SK-N-SH (cell line): ENCODE results near the gene MAGEA11. TPM values are rescaled to one million over a fixed set of nuclear protein-coding genes. Genes with fewer than 3 reads are reported as not detected.

Source experiments
- CTCF ChIA-PET: fragments of 300-600, 350-600 bp; formaldehyde crosslinking; extraction: SDS; loops from one replicate; lab custom pipeline; 2021; lab: Yijun Ruan, JAX
- POLR2A ChIA-PET: fragments of 350-600 bp; sonication (Branson Sonifier 250); formaldehyde crosslinking; extraction: SDS; loops from one replicate; lab custom pipeline; 2020; ENCODE audit warnings: antibody characterized with exemption, inconsistent platforms; lab: Yijun Ruan, JAX
- DNase-seq: peaks from one replicate; pipeline ENCODE4 v3.0.0; 2012
- H2AFZ ChIP-seq: fragments of 200-600 bp; sonication (generic); 2 replicates; pipeline ENCODE4 v1.8.1; 2016; ENCODE audit warnings: antibody characterized with exemption, mild to moderate bottlenecking, low read depth
- H3F3A ChIP-seq: fragments of 200-600 bp; sonication (generic); replicated peaks from 2 replicates; pipeline ENCODE3; 2016; ENCODE audit warnings: antibody characterized with exemption, mild to moderate bottlenecking; ENCODE audit not compliant: insufficient read depth
- H3K27ac ChIP-seq, 2 experiments: fragments of 200-500 bp in 1 of 2; fragments of 200-600 bp in 1 of 2; sonication (Bioruptor generic) in 1 of 2; sonication (generic), shearing (Covaris generic) in 1 of 2; 2 replicates each; pipeline versions ENCODE4 v1.5.1 to v1.6.1; 2014 to 2016; ENCODE audit warnings: low read depth in 2 of 2, inconsistent platforms in 1 of 2, low read length in 1 of 2, mild to moderate bottlenecking in 1 of 2, mixed read lengths in 1 of 2
- H3K27me3 ChIP-seq: fragments of 200-600 bp; sonication (generic), shearing (Covaris generic); 2 replicates; pipeline ENCODE4 v1.6.1; 2016; ENCODE audit warnings: mixed run types; ENCODE audit not compliant: insufficient read depth
- H3K36me3 ChIP-seq, 2 experiments: fragments of 200-500 bp in 1 of 2; fragments of 200-600 bp in 1 of 2; sonication (Bioruptor generic) in 1 of 2; sonication (generic) in 1 of 2; replicated peaks in 1 of 2; 2 replicates each; pipeline versions ENCODE3 to v1.5.1; 2014 to 2016; ENCODE audit warnings: low read length in 1 of 2, mild to moderate bottlenecking in 1 of 2; ENCODE audit not compliant: insufficient read depth in 2 of 2, control insufficient read depth in 1 of 2
- H3K4me1 ChIP-seq, 2 experiments: fragments of 200-500 bp in 1 of 2; fragments of 200-600 bp in 1 of 2; sonication (Bioruptor generic) in 1 of 2; sonication (generic), shearing (Covaris generic) in 1 of 2; 2 replicates each; pipeline versions ENCODE4 v1.5.1 to v1.6.1; 2014 to 2016; ENCODE audit warnings: low read depth in 1 of 2, low read length in 1 of 2, mixed run types in 1 of 2; ENCODE audit not compliant: insufficient read depth in 2 of 2, control insufficient read depth in 1 of 2
- H3K4me2 ChIP-seq: fragments of 200-600 bp; sonication (generic), shearing (Covaris generic); 2 replicates; pipeline ENCODE4 v1.6.1; 2017; ENCODE audit warnings: mixed run types
- H3K4me3 ChIP-seq, 2 experiments: fragments of 200-500 bp in 1 of 2; fragments of 200-600 bp in 1 of 2; sonication (Bioruptor generic) in 1 of 2; sonication (generic), shearing (Covaris generic) in 1 of 2; 2 replicates each; pipeline versions ENCODE4 v1.5.1 to v1.8.1; 2014 to 2016; ENCODE audit warnings: low read depth in 2 of 2, inconsistent platforms in 1 of 2, low read length in 1 of 2, mild to moderate bottlenecking in 1 of 2, mixed read lengths in 1 of 2, moderate library complexity in 1 of 2
- H3K79me2 ChIP-seq: fragments of 200-600 bp; sonication (generic); 2 replicates; pipeline ENCODE4 v1.8.1; 2017; ENCODE audit warnings: mild to moderate bottlenecking; ENCODE audit not compliant: insufficient read depth
- H3K9ac ChIP-seq: fragments of 200-600 bp; sonication (generic); 2 replicates; pipeline ENCODE4 v1.6.1; 2017; ENCODE audit warnings: mixed run types
- H3K9me2 ChIP-seq: fragments of 200-600 bp; sonication (generic); 2 replicates; pipeline ENCODE4 v1.6.1; 2017; ENCODE audit warnings: mixed run types
- H3K9me3 ChIP-seq: fragments of 200-600 bp; sonication (generic); 2 replicates; pipeline ENCODE4 v1.6.1; 2017; ENCODE audit warnings: mixed run types, mild to moderate bottlenecking, moderate library complexity
- H4K20me1 ChIP-seq: fragments of 200-600 bp; sonication (generic); 2 replicates; pipeline ENCODE4 v1.6.1; 2017; ENCODE audit warnings: mild to moderate bottlenecking, mixed run types; ENCODE audit not compliant: insufficient read depth
- ELF1 ChIP-seq: IDR thresholded peaks from 2 replicates; pipeline ENCODE4 v1.4.0; 2012
- FOXJ3 ChIP-seq: sonication (generic); formaldehyde crosslinking; IDR thresholded peaks from 2 replicates; pipeline ENCODE4 v1.5.1; 2020; ENCODE audit warnings: mild to moderate bottlenecking, missing genetic modification reagents
- FOXM1 ChIP-seq: IDR thresholded peaks from 2 replicates; pipeline ENCODE4 v1.4.0; 2012; ENCODE audit warnings: low read depth, mild to moderate bottlenecking
- GABPA ChIP-seq: IDR thresholded peaks from 2 replicates; pipeline ENCODE4 v1.4.0; 2012; ENCODE audit warnings: low read depth, mild to moderate bottlenecking
- MXI1 ChIP-seq: IDR thresholded peaks from 2 replicates; pipeline ENCODE4 v1.6.1; 2012; ENCODE audit warnings: mild to moderate bottlenecking, low read depth, low read length, improper control_type of control experiment
- RXRA ChIP-seq: IDR thresholded peaks from 2 replicates; pipeline ENCODE4 v1.4.0; 2012; ENCODE audit warnings: low read depth, mild to moderate bottlenecking, borderline replicate concordance
- SIN3A ChIP-seq: IDR thresholded peaks from 2 replicates; pipeline ENCODE4 v1.6.1; 2012; ENCODE audit warnings: low read depth, mild to moderate bottlenecking, low read length, moderate library complexity, borderline replicate concordance
- TEAD4 ChIP-seq: IDR thresholded peaks from 2 replicates; pipeline ENCODE4 v1.4.0; 2012; ENCODE audit warnings: mild to moderate bottlenecking, borderline replicate concordance; ENCODE audit not compliant: insufficient read depth
- YY1 ChIP-seq: IDR thresholded peaks from 2 replicates; pipeline ENCODE4 v1.4.0; 2012; ENCODE audit warnings: low read depth, mild to moderate bottlenecking
- WGBS: methylation state at CpG from one replicate; pipeline ENCODE4 v1.1.6; 2017; ENCODE audit warnings: low lambda C conversion rate; 5-methylcytosine and 5-hydroxymethylcytosine counted together
- polyA plus RNA-seq, 3 experiments: library from polyadenylated mRNA; depleted of rRNA; stranded (reverse); fragments of >200 nt; gene quantifications; 2 replicates each; pipeline ENCODE4 v1.2.3, GENCODE V29; 2012
- TF ChIP-seq, protein P1 (sequence below): IDR thresholded peaks from 2 replicates; pipeline ENCODE4 v1.6.1; 2012; ENCODE audit warnings: mild to moderate bottlenecking, low read depth, low read length, moderate library complexity
- TF ChIP-seq, protein P2 (sequence below): IDR thresholded peaks from 2 replicates; pipeline ENCODE4; 2012
- TF ChIP-seq, protein P3 (sequence below): IDR thresholded peaks from 2 replicates; pipeline ENCODE4 v1.4.0; 2012; ENCODE audit warnings: low read depth, borderline replicate concordance
- TF ChIP-seq, protein P4 (sequence below): IDR thresholded peaks from 2 replicates; pipeline ENCODE4 v1.4.0; 2012; ENCODE audit warnings: low read depth
- TF ChIP-seq, protein P5 (sequence below): fragments of 150-350 bp; IDR thresholded peaks from 2 replicates; pipeline ENCODE4 v1.6.1; 2017; ENCODE audit warnings: antibody characterized with exemption, low read length, low read depth, borderline replicate concordance
- TF ChIP-seq, protein P6 (sequence below): fragments of 150-350 bp; IDR thresholded peaks from 2 replicates; pipeline ENCODE4 v1.6.1; 2016; ENCODE audit warnings: mild to moderate bottlenecking, low read depth, low read length

The MAGEA11 gene
- polyA plus RNA-seq, 1 of the 3 experiments (the other 2 are of a cell fraction): 0.03 TPM

DNA sequence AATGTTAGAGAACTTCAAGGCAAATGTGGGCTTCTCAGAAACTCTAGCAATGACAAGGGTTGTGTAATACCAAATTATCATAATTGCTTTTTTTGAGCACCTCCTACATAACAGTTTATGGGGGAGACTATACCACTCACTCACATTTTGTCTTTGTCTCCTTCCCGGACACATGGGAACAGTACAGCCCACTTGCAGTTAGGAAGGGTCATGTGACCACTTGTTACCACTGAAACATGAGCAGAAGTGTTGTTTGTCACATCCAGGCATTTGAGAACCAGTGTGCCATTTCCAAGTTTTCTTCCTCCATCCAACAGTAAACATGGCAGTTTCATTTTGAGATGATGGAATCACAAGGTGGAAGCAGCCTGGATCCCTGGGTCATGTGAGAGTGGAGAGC, 6.9 kb downstream of the MAGEA11 start:
- Histone ChIP-seq H3K4me3 (no peak overlapping the region), H3K4me1 (no peaks in the 10 kb centered on the region), H3K9me2 (no peaks in the 10 kb centered on the region), H3K36me3 (no peaks in the 10 kb centered on the region), H3K79me2 (no peaks in the 10 kb centered on the region), H3K4me2 (no peak overlapping the region), H3K9me3 (no peaks in the 10 kb centered on the region), H4K20me1 (no peaks in the 10 kb centered on the region), H2AFZ (no peak overlapping the region), H3K27me3 (peaks cover 13% of the 10 kb centered on the region; the same call in 1 of the 2 replicates), H3K9ac (no peak overlapping the region), H3F3A (no peaks in the 10 kb centered on the region)
- ChIA-PET POLR2A (no interaction called here), CTCF (no interaction called here)
- WGBS: 17% methylated on average over 1 of the region's 1 CpG
- TF ChIP-seq YY1 (no peak), FOXJ3 (CRISPR knock-in tag) (no peak), TEAD4 (no peak), RXRA (no peak), GABPA (no peak), MXI1 (no peak), ELF1 (no peak), SIN3A (no peak), FOXM1 (no peak)
- TF ChIP-seq, protein P1, sequence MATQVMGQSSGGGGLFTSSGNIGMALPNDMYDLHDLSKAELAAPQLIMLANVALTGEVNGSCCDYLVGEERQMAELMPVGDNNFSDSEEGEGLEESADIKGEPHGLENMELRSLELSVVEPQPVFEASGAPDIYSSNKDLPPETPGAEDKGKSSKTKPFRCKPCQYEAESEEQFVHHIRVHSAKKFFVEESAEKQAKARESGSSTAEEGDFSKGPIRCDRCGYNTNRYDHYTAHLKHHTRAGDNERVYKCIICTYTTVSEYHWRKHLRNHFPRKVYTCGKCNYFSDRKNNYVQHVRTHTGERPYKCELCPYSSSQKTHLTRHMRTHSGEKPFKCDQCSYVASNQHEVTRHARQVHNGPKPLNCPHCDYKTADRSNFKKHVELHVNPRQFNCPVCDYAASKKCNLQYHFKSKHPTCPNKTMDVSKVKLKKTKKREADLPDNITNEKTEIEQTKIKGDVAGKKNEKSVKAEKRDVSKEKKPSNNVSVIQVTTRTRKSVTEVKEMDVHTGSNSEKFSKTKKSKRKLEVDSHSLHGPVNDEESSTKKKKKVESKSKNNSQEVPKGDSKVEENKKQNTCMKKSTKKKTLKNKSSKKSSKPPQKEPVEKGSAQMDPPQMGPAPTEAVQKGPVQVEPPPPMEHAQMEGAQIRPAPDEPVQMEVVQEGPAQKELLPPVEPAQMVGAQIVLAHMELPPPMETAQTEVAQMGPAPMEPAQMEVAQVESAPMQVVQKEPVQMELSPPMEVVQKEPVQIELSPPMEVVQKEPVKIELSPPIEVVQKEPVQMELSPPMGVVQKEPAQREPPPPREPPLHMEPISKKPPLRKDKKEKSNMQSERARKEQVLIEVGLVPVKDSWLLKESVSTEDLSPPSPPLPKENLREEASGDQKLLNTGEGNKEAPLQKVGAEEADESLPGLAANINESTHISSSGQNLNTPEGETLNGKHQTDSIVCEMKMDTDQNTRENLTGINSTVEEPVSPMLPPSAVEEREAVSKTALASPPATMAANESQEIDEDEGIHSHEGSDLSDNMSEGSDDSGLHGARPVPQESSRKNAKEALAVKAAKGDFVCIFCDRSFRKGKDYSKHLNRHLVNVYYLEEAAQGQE: no peak
- TF ChIP-seq, protein P2, sequence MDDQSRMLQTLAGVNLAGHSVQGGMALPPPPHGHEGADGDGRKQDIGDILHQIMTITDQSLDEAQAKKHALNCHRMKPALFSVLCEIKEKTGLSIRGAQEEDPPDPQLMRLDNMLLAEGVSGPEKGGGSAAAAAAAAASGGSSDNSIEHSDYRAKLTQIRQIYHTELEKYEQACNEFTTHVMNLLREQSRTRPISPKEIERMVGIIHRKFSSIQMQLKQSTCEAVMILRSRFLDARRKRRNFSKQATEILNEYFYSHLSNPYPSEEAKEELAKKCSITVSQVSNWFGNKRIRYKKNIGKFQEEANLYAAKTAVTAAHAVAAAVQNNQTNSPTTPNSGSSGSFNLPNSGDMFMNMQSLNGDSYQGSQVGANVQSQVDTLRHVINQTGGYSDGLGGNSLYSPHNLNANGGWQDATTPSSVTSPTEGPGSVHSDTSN: no peak
- TF ChIP-seq, protein P3, sequence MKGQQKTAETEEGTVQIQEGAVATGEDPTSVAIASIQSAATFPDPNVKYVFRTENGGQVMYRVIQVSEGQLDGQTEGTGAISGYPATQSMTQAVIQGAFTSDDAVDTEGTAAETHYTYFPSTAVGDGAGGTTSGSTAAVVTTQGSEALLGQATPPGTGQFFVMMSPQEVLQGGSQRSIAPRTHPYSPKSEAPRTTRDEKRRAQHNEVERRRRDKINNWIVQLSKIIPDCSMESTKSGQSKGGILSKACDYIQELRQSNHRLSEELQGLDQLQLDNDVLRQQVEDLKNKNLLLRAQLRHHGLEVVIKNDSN: no peak
- TF ChIP-seq, protein P4, sequence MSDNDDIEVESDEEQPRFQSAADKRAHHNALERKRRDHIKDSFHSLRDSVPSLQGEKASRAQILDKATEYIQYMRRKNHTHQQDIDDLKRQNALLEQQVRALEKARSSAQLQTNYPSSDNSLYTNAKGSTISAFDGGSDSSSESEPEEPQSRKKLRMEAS: no peak
- TF ChIP-seq, protein P5, sequence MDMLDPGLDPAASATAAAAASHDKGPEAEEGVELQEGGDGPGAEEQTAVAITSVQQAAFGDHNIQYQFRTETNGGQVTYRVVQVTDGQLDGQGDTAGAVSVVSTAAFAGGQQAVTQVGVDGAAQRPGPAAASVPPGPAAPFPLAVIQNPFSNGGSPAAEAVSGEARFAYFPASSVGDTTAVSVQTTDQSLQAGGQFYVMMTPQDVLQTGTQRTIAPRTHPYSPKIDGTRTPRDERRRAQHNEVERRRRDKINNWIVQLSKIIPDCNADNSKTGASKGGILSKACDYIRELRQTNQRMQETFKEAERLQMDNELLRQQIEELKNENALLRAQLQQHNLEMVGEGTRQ: no peak
- TF ChIP-seq, protein P6, sequence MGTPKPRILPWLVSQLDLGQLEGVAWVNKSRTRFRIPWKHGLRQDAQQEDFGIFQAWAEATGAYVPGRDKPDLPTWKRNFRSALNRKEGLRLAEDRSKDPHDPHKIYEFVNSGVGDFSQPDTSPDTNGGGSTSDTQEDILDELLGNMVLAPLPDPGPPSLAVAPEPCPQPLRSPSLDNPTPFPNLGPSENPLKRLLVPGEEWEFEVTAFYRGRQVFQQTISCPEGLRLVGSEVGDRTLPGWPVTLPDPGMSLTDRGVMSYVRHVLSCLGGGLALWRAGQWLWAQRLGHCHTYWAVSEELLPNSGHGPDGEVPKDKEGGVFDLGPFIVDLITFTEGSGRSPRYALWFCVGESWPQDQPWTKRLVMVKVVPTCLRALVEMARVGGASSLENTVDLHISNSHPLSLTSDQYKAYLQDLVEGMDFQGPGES: no peak
- TF ChIP-seq, all 33 proteins: peak for 0
- H3K27ac ChIP-seq: no peak overlapping the region
- no peak for DNase-seq
